Ovary (tissue), 9 donors: ENCODE data around the gene UBTD1. TPM values are rescaled to one million over a fixed set of nuclear protein-coding genes. Genes with fewer than 3 reads are reported as not detected.

Source experiments
- DNase-seq, 5 donors: peaks; one replicate each; pipeline ENCODE4 v3.0.0-alpha.2; 2019 to 2020
- H3K27ac ChIP-seq, 2 donors: fragments of 200-600 bp; one replicate each; pipeline versions ENCODE4 v1.5.1 to v1.8.0; 2019 to 2022
- H3K27me3 ChIP-seq: fragments of 200-600 bp; one replicate; pipeline ENCODE4 v1.8.0; 2022
- H3K36me3 ChIP-seq: fragments of 200-600 bp; sonication (generic); one replicate; pipeline ENCODE4 v1.5.1; 2019
- H3K4me1 ChIP-seq: one replicate; pipeline ENCODE4 v1.8.1; 2013; ENCODE audit warnings: mild to moderate bottlenecking, moderate library complexity; ENCODE audit not compliant: insufficient read depth
- H3K4me3 ChIP-seq: fragments of 200-600 bp; sonication (generic); one replicate; pipeline ENCODE4 v1.5.1; 2017
- H3K9me3 ChIP-seq, 2 donors: fragments of 200-600 bp in 1 of 2; sonication (generic) in 1 of 2; one replicate each; pipeline versions ENCODE4 v1.5.1 to v1.8.1; 2013 to 2019; ENCODE audit warnings: mild to moderate bottlenecking in 1 of 2, moderate library complexity in 1 of 2
- CTCF ChIP-seq, 3 donors: fragments of 450-650 bp in 2 of 3; fragments of 200-600 bp in 1 of 3; IDR thresholded peaks; one replicate each; pipeline versions ENCODE4 v1.5.1 to v1.8.0; 2016 to 2022; ENCODE audit warnings: antibody characterized with exemption in 3 of 3, mild to moderate bottlenecking in 1 of 3
- EP300 ChIP-seq: sonication (generic); formaldehyde crosslinking; IDR thresholded peaks from one replicate; pipeline ENCODE4 v1.6.1; 2017; ENCODE audit warnings: antibody characterized with exemption
- POLR2A ChIP-seq: fragments of 450-650 bp; IDR thresholded peaks from one replicate; pipeline ENCODE4 v1.6.1; 2017; ENCODE audit warnings: antibody characterized with exemption, mild to moderate bottlenecking, moderate library complexity
- WGBS, 3 donors: extraction: QIAGEN DNeasy Blood & Tissue Kit in 1 of 3; methylation state at CpG; one replicate each; pipeline versions ENCODE4 v1.1.5 to v1.1.7; 2013 to 2017; 5-methylcytosine and 5-hydroxymethylcytosine counted together
- intact Hi-C, 4 donors: fragments of 100-400 bp; cut with DNase I; formaldehyde crosslinking; loops; one replicate each; pipeline versions ENCODE4 v1.11.0 to v1.15.1; 2022 to 2023
- polyA plus RNA-seq, 2 donors: library from polyadenylated mRNA; stranded (reverse); fragments of 200-250 nt in 1 of 2; fragments of 350-450 nt in 1 of 2; fragmentation: Illumina TruSeq in 1 of 2; extraction: RNeasy Lipid Tissue Mini Kit (QIAGEN cat#74804) in 1 of 2; gene quantifications; one replicate each; pipeline ENCODE4 v1.2.3, GENCODE V29; 2013 to 2014
- total RNA-seq, 7 donors: library from RNA; depleted of rRNA in 2 of 7; stranded (reverse); fragments of >200 nt in 2 of 7; fragmentation: NEBNext Ultra II Directional in 3 of 7; extraction: Animal tissue kit (Norgen Biotek cat#: 25700) in 3 of 7; gene quantifications; one replicate each; pipeline versions ENCODE4 v1.1.0 to v1.2.4, GENCODE V29; 2016 to 2023
- donor health status: DM: no; HTN: no; CAD: no; lungs with moderate emphysema.
- donor health status: DM: no; HTN: no; CAD: no.
- donor health status: Bipolar disorder and iron deficiency.
- donor health status: DM: yes; HTN: yes; CAD: no.
- donor health status: DM: no; HTN: no; CAD: no.
- donor health status: DM: yes; HTN: yes; CAD: no.

The UBTD1 gene
- total and polyA plus RNA-seq, 9 donors, result 0.20 to 15.2 (median 11.5) TPM

- DNase-seq, result no peak
- Histone ChIP-seq H3K27me3 (no peaks in the 10 kb centered on the region), H3K4me3 (no peak overlapping the region), H3K4me1 (peaks cover 6% of the 10 kb centered on the region), H3K36me3 (no peaks in the 10 kb centered on the region), H3K27ac (no peak overlapping the region), H3K9me3 (no peaks in the 10 kb centered on the region)
- intact Hi-C loops, result no loop called here
- TF ChIP-seq CTCF (IDR thresholded peaks at IDR 0.05) (no peak), POLR2A (no peak), EP300 (no peak)
- 77 to 93% (median 88%) methylated on average over 5 of the region's 5 CpGs for WGBS, 3 donors
Measured at GRCh38 chr10:97520520-97520919, 21.8 kb downstream of the UBTD1 start.

GRCh38 chr10:97520978-97521761, 22.4 kb downstream of the UBTD1 start:
- no peaks in the 10 kb centered on the region for H3K27me3 ChIP-seq
- WGBS, 3 donors, result 90 to 93% (median 91%) methylated on average over 11 of the region's 11 CpGs

GRCh38 chr10:97522071-97522470, 23.3 kb downstream of the UBTD1 start:
- TF ChIP-seq POLR2A (no peak), EP300 (no peak), CTCF (IDR thresholded peaks at IDR 0.05) (no peak)
- 73 to 85% (median 76%) methylated on average over 6 of the region's 6 CpGs for WGBS, 3 donors
- intact Hi-C loops, result no loop called here
- no peak overlapping the region for H3K4me3 ChIP-seq
- H3K36me3 ChIP-seq, result no peaks in the 10 kb centered on the region
- H3K9me3 ChIP-seq, result no peaks in the 10 kb centered on the region
- no peak overlapping the region for H3K27ac ChIP-seq
- no peaks in the 10 kb centered on the region for H3K27me3 ChIP-seq
- H3K4me1 ChIP-seq, result peaks cover 6% of the 10 kb centered on the region
- peak in 1 of 5 donors; percentile 23 for DNase-seq

More at GRCh38 chr10:97520978-97521761, 22.4 kb downstream of the UBTD1 start:
- Histone ChIP-seq H3K27ac (no peak overlapping the region), H3K36me3 (no peaks in the 10 kb centered on the region), H3K4me1 (peaks cover 6% of the 10 kb centered on the region), H3K9me3 (no peaks in the 10 kb centered on the region), H3K4me3 (no peak overlapping the region)
- no peak for TF ChIP-seq CTCF (IDR thresholded peaks at IDR 0.05)
- TF ChIP-seq EP300, result no peak
- TF ChIP-seq POLR2A, result no peak
- intact Hi-C loops, result no loop called here
- DNase-seq, result no peak

GRCh38 chr10:97522937-97523336, 24.2 kb downstream of the UBTD1 start:
- no peaks in the 10 kb centered on the region for H3K36me3 ChIP-seq
- intact Hi-C loops, result no loop called here
- no peaks in the 10 kb centered on the region for H3K9me3 ChIP-seq
- no peak overlapping the region for H3K27ac ChIP-seq
- no peak for TF ChIP-seq EP300
- no peak for TF ChIP-seq CTCF (IDR thresholded peaks at IDR 0.05)
- no peak for TF ChIP-seq POLR2A
- no peak overlapping the region for H3K4me3 ChIP-seq
- WGBS, 3 donors, result 83 to 87% (median 85%) methylated on average over 8 of the region's 8 CpGs
- peaks cover 4% of the 10 kb centered on the region for H3K4me1 ChIP-seq
- no peak for DNase-seq
- no peaks in the 10 kb centered on the region for H3K27me3 ChIP-seq
